Endodermal cell (in vitro differentiated cells): Measurements from ENCODE around the gene IGF2. TPM values are rescaled to one million over a fixed set of nuclear protein-coding genes. Genes with fewer than 3 reads are reported as not detected.

Experiments used
- DNase-seq: peaks from one replicate; pipeline ENCODE4 v3.0.0-alpha.2; 2017
- H3K27ac ChIP-seq: 2 replicates; pipeline ENCODE4 v1.5.1; 2013; ENCODE audit warnings: mild to moderate bottlenecking, low read depth, low read length, moderate library complexity
- H3K27me3 ChIP-seq: 2 replicates; pipeline ENCODE4 v1.6.1; 2013; ENCODE audit warnings: mild to moderate bottlenecking, low read length, moderate library complexity; ENCODE audit not compliant: insufficient read depth, control insufficient read depth, poor library complexity, severe bottlenecking
- H3K36me3 ChIP-seq: 2 replicates; pipeline ENCODE4 v1.7.0; 2013; ENCODE audit warnings: mild to moderate bottlenecking, low read length, moderate library complexity; ENCODE audit not compliant: control insufficient read depth, insufficient read depth
- H3K4me1 ChIP-seq: one replicate; pipeline ENCODE4 v1.7.0; 2013; ENCODE audit warnings: low read length; ENCODE audit not compliant: control insufficient read depth, insufficient read depth
- H3K4me3 ChIP-seq: 2 replicates; pipeline ENCODE4 v1.5.1; 2013; ENCODE audit warnings: mild to moderate bottlenecking, low read length, moderate library complexity
- H3K9ac ChIP-seq: 2 replicates; pipeline ENCODE4 v1.6.1; 2013; ENCODE audit warnings: mild to moderate bottlenecking, low read length, moderate library complexity; ENCODE audit not compliant: poor library complexity, severe bottlenecking; ENCODE audit errors: extremely low read depth
- H3K9me3 ChIP-seq: 2 replicates; pipeline ENCODE4 v1.6.1; 2013; ENCODE audit warnings: mild to moderate bottlenecking, low read length, moderate library complexity; ENCODE audit not compliant: control insufficient read depth
- H3K27ac Mint-ChIP-seq: 2 replicates; pipeline ENCODE4 v1.8.0; 2020; ENCODE audit warnings: mixed read lengths
- H3K27me3 Mint-ChIP-seq: 2 replicates; pipeline ENCODE4 v1.8.0; 2021; ENCODE audit warnings: mild to moderate bottlenecking, mixed read lengths; ENCODE audit not compliant: insufficient read depth
- H3K36me3 Mint-ChIP-seq: 2 replicates; pipeline ENCODE4 v1.8.0; 2020; ENCODE audit warnings: low read depth, mixed read lengths
- H3K4me1 Mint-ChIP-seq: 2 replicates; pipeline ENCODE4 v1.8.0; 2020; ENCODE audit warnings: mixed read lengths
- H3K4me3 Mint-ChIP-seq: 2 replicates; pipeline ENCODE4 v1.8.0; 2020; ENCODE audit warnings: mild to moderate bottlenecking, moderate library complexity, mixed read lengths
- H3K9me3 Mint-ChIP-seq: 2 replicates; pipeline ENCODE4 v1.8.0; 2020; ENCODE audit warnings: mild to moderate bottlenecking, mixed read lengths
- CTCF ChIP-seq: fragments of 200-600 bp; sonication (generic); conservative IDR thresholded peaks from 2 replicates; pipeline ENCODE4 v1.5.0; 2021; ENCODE audit warnings: antibody characterized with exemption, mild to moderate bottlenecking
- WGBS, 2 experiments: methylation state at CpG; one replicate each; pipeline versions ENCODE4 v1.1.5 to v1.1.7; 2013; ENCODE audit warnings: missing lambda C conversion rate in 2 of 2, mixed read lengths in 1 of 2; ENCODE audit not compliant: insufficient coverage in 1 of 2, insufficient read length in 1 of 2; 5-methylcytosine and 5-hydroxymethylcytosine counted together
- total RNA-seq, 2 donors: library from RNA; stranded (reverse); fragmentation: NEBNext Ultra II Directional in 1 of 2; extraction: Animal tissue kit (Norgen Biotek cat#: 25700) in 1 of 2; gene quantifications; 2 replicates in 1 of 2; 3 replicates in 1 of 2; pipeline ENCODE4 v1.2.1, GENCODE V29; 2021

Gene IGF2
- total RNA-seq, 2 donors from 2014 or later: 0.80 to 5.1 TPM

GRCh38 chr11:2169005-2169378, 29.8 kb upstream of the IGF2 start:
- WGBS, 2 experiments: 78% methylated on average over 10 of the region's 10 CpGs; no CpG with 5 or more reads in 1 of the 2 experiments

DNA sequence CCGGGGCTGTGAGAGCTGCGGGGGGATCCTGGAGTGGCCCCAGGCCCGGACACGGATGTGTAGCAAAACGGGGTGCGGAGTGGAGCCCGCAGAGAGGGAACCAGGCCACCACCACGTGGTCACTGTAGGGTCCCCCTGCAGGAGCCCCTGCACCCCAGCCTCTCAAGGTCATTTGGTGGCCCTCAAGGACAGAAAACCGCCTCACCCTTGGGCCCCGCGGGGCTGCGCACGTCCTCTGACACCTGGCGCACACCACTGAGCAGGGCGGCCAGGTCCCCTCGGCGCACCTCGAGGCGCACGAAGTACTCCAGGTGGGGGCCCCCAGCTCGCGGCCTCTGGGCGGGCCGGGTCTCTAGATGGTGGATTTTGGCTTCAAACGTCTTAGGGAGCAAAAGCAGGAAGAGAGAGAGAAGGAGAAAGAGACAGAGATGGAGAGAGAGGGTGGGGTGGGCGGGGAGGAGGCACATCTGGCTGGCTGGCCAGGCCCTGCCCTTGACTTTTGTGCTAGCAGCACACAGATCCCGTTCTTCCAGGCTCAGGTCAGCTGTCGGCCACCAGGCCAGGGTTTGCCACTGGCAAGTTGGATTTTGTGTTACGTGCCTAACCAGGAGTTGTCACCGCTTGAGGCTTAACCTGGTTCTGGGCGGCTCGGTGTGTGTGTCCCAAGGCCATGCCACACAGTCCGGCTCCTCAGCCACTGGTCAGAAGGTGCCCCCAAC, 29.3 kb upstream of the IGF2 start:
- 90 to 94% methylated on average over 17 to 33 of the region's 33 CpGs for WGBS, 2 experiments
- H3K4me3 ChIP-seq: no peak overlapping the region
- H3K27me3 ChIP-seq: no peaks in the 10 kb centered on the region
- no peaks in the 10 kb centered on the region for H3K9me3 Mint-ChIP-seq
- no peak for TF ChIP-seq CTCF
- no peaks in the 10 kb centered on the region for H3K4me1 ChIP-seq
- H3K27ac ChIP-seq: no peak overlapping the region
- H3K27ac Mint-ChIP-seq: no peak overlapping the region
- no peaks in the 10 kb centered on the region for H3K36me3 Mint-ChIP-seq
- H3K9ac ChIP-seq: no peak overlapping the region
- DNase-seq: no peak
- H3K9me3 ChIP-seq: no peaks in the 10 kb centered on the region
- no peaks in the 10 kb centered on the region for H3K4me1 Mint-ChIP-seq
- peaks cover 3% of the 10 kb centered on the region for H3K27me3 Mint-ChIP-seq
- no peak overlapping the region for H3K4me3 Mint-ChIP-seq
- H3K36me3 ChIP-seq: no peaks in the 10 kb centered on the region

More at GRCh38 chr11:2169005-2169378, 29.8 kb upstream of the IGF2 start:
- Histone ChIP-seq H3K9ac (no peak overlapping the region), H3K4me3 (no peak overlapping the region), H3K36me3 (no peaks in the 10 kb centered on the region), H3K4me1 (no peaks in the 10 kb centered on the region), H3K27me3 (no peaks in the 10 kb centered on the region), H3K9me3 (no peaks in the 10 kb centered on the region), H3K27ac (no peak overlapping the region)
- no peak overlapping the region for H3K27ac Mint-ChIP-seq
- no peaks in the 10 kb centered on the region for H3K36me3 Mint-ChIP-seq
- no peaks in the 10 kb centered on the region for H3K4me1 Mint-ChIP-seq
- H3K27me3 Mint-ChIP-seq: peaks cover 3% of the 10 kb centered on the region
- H3K9me3 Mint-ChIP-seq: no peaks in the 10 kb centered on the region
- no peak for DNase-seq
- no peak for TF ChIP-seq CTCF
- H3K4me3 Mint-ChIP-seq: no peak overlapping the region

DNA sequence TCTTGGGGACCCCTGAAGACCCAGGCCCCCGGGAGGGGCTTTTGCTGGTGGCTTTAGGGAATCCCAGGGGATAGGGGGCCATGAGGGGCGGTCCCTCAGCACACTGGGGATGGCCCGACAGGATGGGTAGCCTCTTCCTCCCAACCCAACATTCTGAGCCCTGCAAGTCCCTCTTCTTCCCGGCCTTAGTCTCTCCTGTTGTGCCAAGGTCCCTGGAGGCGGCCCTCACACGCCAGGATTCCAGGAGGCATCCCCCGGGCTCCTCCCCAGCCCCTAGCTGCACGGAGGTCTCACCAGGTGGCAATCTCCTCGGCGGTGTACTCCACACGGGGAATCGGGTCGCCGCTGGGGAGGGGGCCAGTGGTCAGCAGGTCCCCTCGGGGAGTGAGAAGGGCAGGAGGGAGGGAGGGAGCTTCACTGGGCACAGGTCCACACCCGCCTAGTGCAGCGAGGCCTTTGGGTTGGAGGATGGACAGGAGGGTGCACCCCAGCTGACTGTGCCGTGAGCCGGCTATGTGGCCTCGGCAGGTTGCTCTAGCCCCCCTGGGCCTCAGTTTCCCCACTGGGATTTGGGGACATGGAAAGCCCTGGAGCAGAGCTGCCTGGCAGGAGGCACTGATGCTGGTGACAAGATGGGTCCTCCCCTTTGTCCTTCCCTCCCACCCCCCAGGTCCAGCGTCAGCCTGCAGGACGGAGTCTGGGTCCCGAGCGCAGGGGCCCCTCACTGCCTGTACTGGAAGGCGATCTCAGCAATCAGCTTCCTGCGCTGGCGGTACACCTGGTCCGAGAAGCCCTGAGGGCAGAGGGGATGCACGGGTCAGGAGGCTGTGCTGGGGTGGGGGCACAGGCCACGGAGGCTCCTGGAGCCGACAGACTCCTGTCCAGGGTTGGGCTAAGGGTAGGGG, 28.2 kb upstream of the IGF2 start:
- Mint-ChIP-seq H3K36me3 (no peaks in the 10 kb centered on the region), H3K4me3 (no peak overlapping the region), H3K27ac (no peak overlapping the region), H3K27me3 (peaks cover 3% of the 10 kb centered on the region), H3K9me3 (no peaks in the 10 kb centered on the region), H3K4me1 (no peaks in the 10 kb centered on the region)
- no peak for DNase-seq
- no peak for TF ChIP-seq CTCF
- Histone ChIP-seq H3K9me3 (no peaks in the 10 kb centered on the region), H3K4me1 (no peaks in the 10 kb centered on the region), H3K27me3 (no peaks in the 10 kb centered on the region), H3K27ac (no peak overlapping the region), H3K9ac (no peak overlapping the region), H3K4me3 (no peak overlapping the region), H3K36me3 (no peaks in the 10 kb centered on the region)
- WGBS, 2 experiments: 84 to 86% methylated on average over 14 to 31 of the region's 31 CpGs
